ENCODE measurements around the gene SIL1.

SIL1 gene

GRCh38 chr5:138914338-138914737 is 283.8 kb downstream of the SIL1 start:
- no peak for DNase-seq (ENCODE audit: low spot score)
- TF ChIP-seq CTCF (conservative IDR thresholded peaks at IDR 0.05; ENCODE audit: low read depth) = no peak
- no peak overlapping the region for H3K27ac ChIP-seq
- CTCF ChIA-PET = no interaction called here
- POLR2A ChIA-PET (ENCODE audit: low non-redundant PET) = no interaction called here

GRCh38 chr5:138913773-138914172 is 284.4 kb downstream of the SIL1 start:
- H3K27ac ChIP-seq = no peak overlapping the region
- TF ChIP-seq CTCF (conservative IDR thresholded peaks at IDR 0.05; ENCODE audit: low read depth) = no peak
- CTCF ChIA-PET = no interaction called here
- DNase-seq (ENCODE audit: low spot score) = no peak
- POLR2A ChIA-PET (ENCODE audit: low non-redundant PET) = no interaction called here

GRCh38 chr5:138912093-138912492 is 286.1 kb downstream of the SIL1 start:
- H3K27ac ChIP-seq = no peak overlapping the region
- CTCF ChIA-PET = interaction anchor here (0.6 kb wide), 1 partner anchor 12 kb away, joined by 4 read pairs; no protein-coding TSS in a partner anchor
- no peak for DNase-seq (ENCODE audit: low spot score)

GRCh38 chr5:138911441-138911840 is 286.7 kb downstream of the SIL1 start:
- POLR2A ChIA-PET (ENCODE audit: low non-redundant PET) = no interaction called here
- CTCF ChIA-PET = no interaction called here
- TF ChIP-seq CTCF (conservative IDR thresholded peaks at IDR 0.05; ENCODE audit: low read depth) = no peak
- DNase-seq (ENCODE audit: low spot score) = no peak
- no peak overlapping the region for H3K27ac ChIP-seq

More at GRCh38 chr5:138912093-138912492, 286.1 kb downstream of the SIL1 start:
- TF ChIP-seq CTCF (conservative IDR thresholded peaks at IDR 0.05; ENCODE audit: low read depth) = no peak
- POLR2A ChIA-PET (ENCODE audit: low non-redundant PET) = no interaction called here

- ChIA-PET POLR2A (ENCODE audit: low non-redundant PET) (no interaction called here), CTCF (no interaction called here)
- no peak overlapping the region for H3K27ac ChIP-seq
- no peak for TF ChIP-seq CTCF (conservative IDR thresholded peaks at IDR 0.05; ENCODE audit: low read depth)
- no peak for DNase-seq (ENCODE audit: low spot score)
Observed at GRCh38 chr5:138910546-138911185, 287.5 kb downstream of the SIL1 start.

GRCh38 chr5:138909734-138910133 is 288.4 kb downstream of the SIL1 start:
- TF ChIP-seq CTCF (conservative IDR thresholded peaks at IDR 0.05; ENCODE audit: low read depth) = no peak
- no peak overlapping the region for H3K27ac ChIP-seq
- ChIA-PET POLR2A (ENCODE audit: low non-redundant PET) (no interaction called here), CTCF (no interaction called here)
- DNase-seq (ENCODE audit: low spot score) = no peak

Data from RWPE1 (cell line).